Testis (tissue), 2 donors: ENCODE data around the gene ZNF879.

Experiments used
- POLR2A ChIP-seq: fragments of 450-650 bp; IDR thresholded peaks from one replicate; pipeline ENCODE4 v1.6.1; 2017; ENCODE audit warnings: antibody characterized with exemption, mild to moderate bottlenecking, moderate library complexity
- TF ChIP-seq, protein P1 (sequence below), 3 experiments: fragments of 450-650 bp in 2 of 3; fragments of 200-600 bp in 1 of 3; sonication (generic) in 1 of 3; IDR thresholded peaks; one replicate each; pipeline ENCODE4 v1.5.1; 2016 to 2019; ENCODE audit warnings: antibody characterized with exemption in 3 of 3, mild to moderate bottlenecking in 2 of 3, moderate library complexity in 1 of 3

DNA sequence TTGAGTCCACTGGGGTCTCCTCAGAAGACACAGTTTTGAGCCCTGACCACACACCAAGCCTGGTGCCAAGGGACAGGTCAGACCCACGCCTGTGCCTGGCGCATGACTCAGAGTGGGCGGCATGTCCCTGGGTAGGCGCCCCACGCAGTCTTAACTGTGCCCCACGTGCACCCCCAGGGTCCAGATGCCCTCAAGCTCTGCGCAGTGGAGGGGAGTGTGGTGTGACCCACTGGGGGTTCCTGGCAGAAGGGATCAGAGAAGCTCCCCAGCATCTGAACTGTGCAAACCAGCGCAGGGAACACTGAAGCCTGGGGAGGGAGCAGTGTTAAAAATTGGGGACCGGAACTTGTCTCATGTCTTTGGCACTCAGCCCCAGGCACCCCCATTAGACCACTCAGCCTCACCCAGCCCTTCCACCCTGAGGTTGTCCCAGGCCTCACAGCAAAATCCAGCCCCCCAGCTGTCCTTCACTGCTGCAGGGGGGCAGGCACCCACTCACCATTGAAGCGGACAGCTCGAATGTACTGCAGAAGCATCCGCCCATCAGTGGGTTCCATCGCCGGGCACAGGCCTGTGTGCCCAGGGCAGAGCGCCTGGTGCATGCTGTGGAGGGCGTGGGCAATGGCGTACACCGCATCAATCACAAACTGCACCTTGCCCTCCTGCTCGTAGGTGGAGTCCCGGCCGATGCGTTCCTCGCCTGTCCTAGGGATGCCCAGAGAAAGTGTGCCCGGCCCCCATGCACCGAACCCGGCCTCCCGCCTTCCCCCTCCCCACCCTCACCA lies 35.0 kb upstream of the ZNF879 start:
- TF ChIP-seq, protein P1, sequence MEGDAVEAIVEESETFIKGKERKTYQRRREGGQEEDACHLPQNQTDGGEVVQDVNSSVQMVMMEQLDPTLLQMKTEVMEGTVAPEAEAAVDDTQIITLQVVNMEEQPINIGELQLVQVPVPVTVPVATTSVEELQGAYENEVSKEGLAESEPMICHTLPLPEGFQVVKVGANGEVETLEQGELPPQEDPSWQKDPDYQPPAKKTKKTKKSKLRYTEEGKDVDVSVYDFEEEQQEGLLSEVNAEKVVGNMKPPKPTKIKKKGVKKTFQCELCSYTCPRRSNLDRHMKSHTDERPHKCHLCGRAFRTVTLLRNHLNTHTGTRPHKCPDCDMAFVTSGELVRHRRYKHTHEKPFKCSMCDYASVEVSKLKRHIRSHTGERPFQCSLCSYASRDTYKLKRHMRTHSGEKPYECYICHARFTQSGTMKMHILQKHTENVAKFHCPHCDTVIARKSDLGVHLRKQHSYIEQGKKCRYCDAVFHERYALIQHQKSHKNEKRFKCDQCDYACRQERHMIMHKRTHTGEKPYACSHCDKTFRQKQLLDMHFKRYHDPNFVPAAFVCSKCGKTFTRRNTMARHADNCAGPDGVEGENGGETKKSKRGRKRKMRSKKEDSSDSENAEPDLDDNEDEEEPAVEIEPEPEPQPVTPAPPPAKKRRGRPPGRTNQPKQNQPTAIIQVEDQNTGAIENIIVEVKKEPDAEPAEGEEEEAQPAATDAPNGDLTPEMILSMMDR (IDR thresholded peaks at IDR 0.05): no peak
- no peak for TF ChIP-seq POLR2A
